DND-41 (cell line): ENCODE data around the gene LGALS3BP.

ENCODE experiments used
- ATAC-seq: fragments of 200-7000 bp; cut with Tn5 transposase; 3 replicates; pipeline ENCODE4 v1.9.1; 2021; ENCODE audit warnings: low read depth; ENCODE audit not compliant: insufficient read depth
- DNase-seq: peaks from one replicate; pipeline ENCODE4 v3.0.0-alpha.2; 2020
- H2AFZ ChIP-seq: 2 replicates; pipeline ENCODE4 v1.6.0; 2012; ENCODE audit warnings: low read depth, low read length
- H3K27ac ChIP-seq: 2 replicates; pipeline ENCODE4 v1.5.1; 2012; ENCODE audit warnings: low read length, inconsistent platforms
- H3K27me3 ChIP-seq: fragments of 200-600 bp; sonication (generic); 2 replicates; pipeline ENCODE4 v1.6.0; 2012; ENCODE audit warnings: low read length, mild to moderate bottlenecking, inconsistent platforms; ENCODE audit not compliant: insufficient read depth, poor library complexity
- H3K36me3 ChIP-seq: 2 replicates; pipeline ENCODE4 v1.5.1; 2012; ENCODE audit warnings: low read length, inconsistent platforms; ENCODE audit not compliant: insufficient read depth
- H3K4me1 ChIP-seq: 2 replicates; pipeline ENCODE4 v1.5.1; 2012; ENCODE audit warnings: mild to moderate bottlenecking, low read length; ENCODE audit not compliant: insufficient read depth
- H3K4me2 ChIP-seq: 2 replicates; pipeline ENCODE4 v1.6.0; 2012; ENCODE audit warnings: mild to moderate bottlenecking, moderate library complexity, low read length, inconsistent platforms; ENCODE audit not compliant: insufficient read depth
- H3K4me3 ChIP-seq, 2 experiments: fragments of 200-600 bp in 1 of 2; shearing (Covaris generic) in 1 of 2; 2 replicates each; pipeline ENCODE4 v1.5.1; 2012 to 2016; ENCODE audit warnings: inconsistent platforms in 2 of 2, low read length in 2 of 2, mild to moderate bottlenecking in 2 of 2, low read depth in 1 of 2, moderate library complexity in 1 of 2
- H3K79me2 ChIP-seq: 2 replicates; pipeline ENCODE4 v1.6.0; 2012; ENCODE audit warnings: low read length, inconsistent platforms; ENCODE audit not compliant: insufficient read depth
- H3K9ac ChIP-seq: 2 replicates; pipeline ENCODE4 v1.6.0; 2012; ENCODE audit warnings: low read depth, mild to moderate bottlenecking, inconsistent platforms, low read length, moderate library complexity
- H3K9me3 ChIP-seq: 2 replicates; pipeline ENCODE4 v1.5.1; 2012; ENCODE audit warnings: low read length, moderate library complexity, mild to moderate bottlenecking, inconsistent platforms; ENCODE audit not compliant: insufficient read depth, severe bottlenecking
- H4K20me1 ChIP-seq: 2 replicates; pipeline ENCODE4 v1.6.0; 2012; ENCODE audit warnings: low read length; ENCODE audit not compliant: insufficient read depth
- EZH2 ChIP-seq: IDR thresholded peaks from 3 replicates; pipeline ENCODE4 v1.6.1; 2012; ENCODE audit warnings: borderline replicate concordance, low read depth, mild to moderate bottlenecking, moderate library complexity, low read length, inconsistent platforms; ENCODE audit not compliant: severe bottlenecking
- TF ChIP-seq, protein P1 (sequence below): IDR thresholded peaks from 2 replicates; pipeline ENCODE4 v1.5.1; 2012; ENCODE audit warnings: borderline replicate concordance, low read length, moderate library complexity, mild to moderate bottlenecking; ENCODE audit not compliant: poor library complexity, severe bottlenecking; ENCODE audit errors: extremely low read depth

The LGALS3BP gene

GRCh38 chr17:78976907-78977680 lies 2.6 kb downstream of the LGALS3BP start:
- H3K4me3 ChIP-seq: peak overlapping the region in 1 of 2 experiments; percentile 68; a peak in 2 of 4 replicates
- peak overlapping the region; percentile 96; the same call in 1 of the 2 replicates for H3K4me2 ChIP-seq
- peaks cover 52% of the 10 kb centered on the region for H3K36me3 ChIP-seq
- ATAC-seq (no peak), DNase-seq (no peak)
- no peak overlapping the region for H3K27ac ChIP-seq
- H3K4me1 ChIP-seq: peaks cover 37% of the 10 kb centered on the region
- H3K9ac ChIP-seq: peak overlapping the region; percentile 55; the same call in 1 of the 2 replicates
- H2AFZ ChIP-seq: no peak overlapping the region
- no peak for TF ChIP-seq EZH2
- TF ChIP-seq, protein P1, sequence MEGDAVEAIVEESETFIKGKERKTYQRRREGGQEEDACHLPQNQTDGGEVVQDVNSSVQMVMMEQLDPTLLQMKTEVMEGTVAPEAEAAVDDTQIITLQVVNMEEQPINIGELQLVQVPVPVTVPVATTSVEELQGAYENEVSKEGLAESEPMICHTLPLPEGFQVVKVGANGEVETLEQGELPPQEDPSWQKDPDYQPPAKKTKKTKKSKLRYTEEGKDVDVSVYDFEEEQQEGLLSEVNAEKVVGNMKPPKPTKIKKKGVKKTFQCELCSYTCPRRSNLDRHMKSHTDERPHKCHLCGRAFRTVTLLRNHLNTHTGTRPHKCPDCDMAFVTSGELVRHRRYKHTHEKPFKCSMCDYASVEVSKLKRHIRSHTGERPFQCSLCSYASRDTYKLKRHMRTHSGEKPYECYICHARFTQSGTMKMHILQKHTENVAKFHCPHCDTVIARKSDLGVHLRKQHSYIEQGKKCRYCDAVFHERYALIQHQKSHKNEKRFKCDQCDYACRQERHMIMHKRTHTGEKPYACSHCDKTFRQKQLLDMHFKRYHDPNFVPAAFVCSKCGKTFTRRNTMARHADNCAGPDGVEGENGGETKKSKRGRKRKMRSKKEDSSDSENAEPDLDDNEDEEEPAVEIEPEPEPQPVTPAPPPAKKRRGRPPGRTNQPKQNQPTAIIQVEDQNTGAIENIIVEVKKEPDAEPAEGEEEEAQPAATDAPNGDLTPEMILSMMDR: no peak
- peaks cover 42% of the 10 kb centered on the region for H3K79me2 ChIP-seq
- H4K20me1 ChIP-seq: peaks cover 14% of the 10 kb centered on the region
- no peaks in the 10 kb centered on the region for H3K27me3 ChIP-seq
- H3K9me3 ChIP-seq: no peaks in the 10 kb centered on the region

DNA sequence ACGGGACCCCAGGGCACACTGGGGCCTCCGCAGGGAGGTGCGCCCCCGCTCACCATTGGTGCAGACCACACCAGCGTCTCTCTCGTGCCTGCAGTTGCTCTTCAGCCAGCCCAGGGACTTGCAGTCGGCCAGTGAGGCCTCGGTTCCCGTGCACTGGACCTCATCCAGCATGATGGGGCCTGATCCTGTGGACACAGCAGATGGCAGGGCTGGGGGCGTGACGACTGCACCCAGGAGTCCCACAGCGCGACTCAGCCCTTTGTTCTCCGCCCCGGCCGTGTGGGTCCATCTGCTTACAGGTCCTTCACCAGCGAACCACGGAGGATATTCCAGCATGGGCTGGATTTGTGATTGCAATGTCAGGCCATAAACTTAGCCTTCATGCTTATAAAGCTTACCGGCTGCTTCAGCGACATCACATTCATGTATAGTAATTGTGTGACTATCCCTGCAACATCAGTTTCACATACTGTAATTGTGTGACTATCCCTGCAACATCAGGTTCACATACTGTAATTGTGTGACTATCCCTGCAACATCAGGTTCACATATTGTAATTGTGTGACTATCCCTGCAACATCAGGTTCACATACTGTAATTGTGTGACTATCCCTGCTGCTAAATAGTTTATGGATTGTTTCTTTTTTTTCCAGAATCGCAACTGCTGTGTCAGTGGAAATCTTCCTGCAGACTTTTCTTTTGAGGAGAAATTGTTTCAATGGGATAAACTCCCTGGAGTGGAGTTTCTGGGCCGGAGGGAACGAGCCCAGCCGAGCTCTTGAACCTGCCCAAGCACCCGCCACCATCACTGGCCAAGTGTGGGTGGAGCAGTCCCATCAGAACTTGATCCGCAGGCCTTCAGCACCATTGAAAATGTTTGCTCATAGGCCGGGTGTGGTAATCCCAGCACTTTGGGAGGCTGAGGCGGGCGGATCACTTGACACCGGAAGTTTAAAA lies 4.8 kb downstream of the LGALS3BP start:
- H3K27ac ChIP-seq: no peak overlapping the region
- peaks cover 41% of the 10 kb centered on the region for H3K79me2 ChIP-seq

GRCh38 chr17:78973792-78974520 lies 5.8 kb downstream of the LGALS3BP start:
- Histone ChIP-seq H3K4me3 (no peak overlapping the region), H3K27me3 (no peaks in the 10 kb centered on the region), H3K36me3 (peaks cover 82% of the 10 kb centered on the region), H2AFZ (no peak overlapping the region), H3K4me2 (no peak overlapping the region), H3K79me2 (peaks cover 32% of the 10 kb centered on the region), H3K9ac (no peak overlapping the region), H3K4me1 (peaks cover 27% of the 10 kb centered on the region), H3K9me3 (no peaks in the 10 kb centered on the region), H3K27ac (no peak overlapping the region), H4K20me1 (peaks cover 34% of the 10 kb centered on the region)
- TF ChIP-seq, protein P1: no peak
- no peak for TF ChIP-seq EZH2
- no peak for ATAC-seq
- DNase-seq: no peak

More for the DNA sequence above, 4.8 kb downstream of the LGALS3BP start:
- TF ChIP-seq, protein P1: no peak
- no peak for TF ChIP-seq EZH2
- no peak overlapping the region for H3K9ac ChIP-seq
- DNase-seq (no peak), ATAC-seq (no peak)
- peaks cover 74% of the 10 kb centered on the region for H3K36me3 ChIP-seq
- no peak overlapping the region for H3K4me2 ChIP-seq
- no peaks in the 10 kb centered on the region for H3K9me3 ChIP-seq
- no peak overlapping the region for H2AFZ ChIP-seq
- no peak overlapping the region for H3K4me3 ChIP-seq
- H3K4me1 ChIP-seq: peaks cover 31% of the 10 kb centered on the region
- H4K20me1 ChIP-seq: peaks cover 33% of the 10 kb centered on the region
- H3K27me3 ChIP-seq: no peaks in the 10 kb centered on the region
